Posterior cingulate gyrus (tissue), 11 donors: Measurements from ENCODE around the gene CSF3R.
A peak's percentile ranks its signal among the peaks of the same experiment; 100 is the strongest.

Source experiments
- DNase-seq, 10 donors: peaks; one replicate each; pipeline versions ENCODE4 v3.0.0 to v3.0.0-alpha.2; 2020 to 2021; ENCODE audit warnings: mixed read lengths in 3 of 10
- intact Hi-C: fragments of 100-400 bp; cut with DNase I; formaldehyde crosslinking; loops from one replicate; pipeline ENCODE4 v1.15.1; 2023

Gene CSF3R

GRCh38 chr1:36482724-36483388, at the start of gene CSF3R:
TSS of gene CSF3R (minus strand) at chr1:36482913. CDS start at chr1:36479496, 3,417 bp downstream.
- DNase-seq: no peak
- intact Hi-C loops: no loop called here

GRCh38 chr1:36531833-36532232, 49.1 kb upstream of the CSF3R start:
- intact Hi-C loops: no loop called here
- DNase-seq: peak in 1 of 10 donors; percentile 19

- intact Hi-C loops: no loop called here
Measured at GRCh38 chr1:36530791-36531190, 48.1 kb upstream of the CSF3R start.

GRCh38 chr1:36530261-36530660, 47.5 kb upstream of the CSF3R start:
- intact Hi-C loops: no loop called here
- no peak for DNase-seq

More at GRCh38 chr1:36530791-36531190, 48.1 kb upstream of the CSF3R start:
- no peak for DNase-seq

- no peak for DNase-seq
- intact Hi-C loops: no loop called here
Measured at GRCh38 chr1:36529769-36530260, 47.1 kb upstream of the CSF3R start.

GRCh38 chr1:36528361-36529349, 45.9 kb upstream of the CSF3R start:
- intact Hi-C loops: no loop called here
- no peak for DNase-seq

- DNase-seq: peak in 1 of 10 donors; percentile 59
- intact Hi-C loops: no loop called here
Measured at GRCh38 chr1:36525166-36525565, 42.5 kb upstream of the CSF3R start.

GRCh38 chr1:36524359-36525062, 41.8 kb upstream of the CSF3R start:
- intact Hi-C loops: no loop called here
- peak in 1 of 10 donors; percentile 36 for DNase-seq

- DNase-seq: peak in 1 of 10 donors; percentile 14
- intact Hi-C loops: no loop called here
Measured at GRCh38 chr1:36523850-36524249, 41.1 kb upstream of the CSF3R start.

GRCh38 chr1:36523230-36523495, 40.5 kb upstream of the CSF3R start:
- DNase-seq: peak in 1 of 10 donors; percentile 7
- intact Hi-C loops: no loop called here

GRCh38 chr1:36522461-36523229, 39.9 kb upstream of the CSF3R start:
- intact Hi-C loops: no loop called here
- DNase-seq: peak in 1 of 10 donors; percentile 51

GRCh38 chr1:36522021-36522420, 39.3 kb upstream of the CSF3R start:
- intact Hi-C loops: no loop called here
- DNase-seq: no peak

- peak in 1 of 10 donors; percentile 62 for DNase-seq
- intact Hi-C loops: no loop called here
Measured at GRCh38 chr1:36520771-36521420, 38.2 kb upstream of the CSF3R start.

GRCh38 chr1:36520056-36520455, 37.3 kb upstream of the CSF3R start:
- intact Hi-C loops: no loop called here
- no peak for DNase-seq

GRCh38 chr1:36517011-36517771, 34.5 kb upstream of the CSF3R start:
- intact Hi-C loops: loop anchor here (10.0 kb wide), 1 partner anchor 1158 kb away; no protein-coding TSS in a partner anchor

GRCh38 chr1:36516372-36517010, 33.8 kb upstream of the CSF3R start:
- peak in 9 of 10 donors; percentile 23 to 93 (median 50) for DNase-seq
- intact Hi-C loops: loop anchor here (10.0 kb wide), 1 partner anchor 1158 kb away; no protein-coding TSS in a partner anchor

More at GRCh38 chr1:36517011-36517771, 34.5 kb upstream of the CSF3R start:
- peak in 1 of 10 donors; percentile 45 for DNase-seq

GRCh38 chr1:36515315-36516138, 32.8 kb upstream of the CSF3R start:
- intact Hi-C loops: loop anchor here (10.0 kb wide), 1 partner anchor 1159 kb away; no protein-coding TSS in a partner anchor
- peak in 1 of 10 donors; percentile 67 for DNase-seq
